Gastroesophageal sphincter (tissue), 3 donors: ENCODE data around the gene FMO1.

Experiments used
- POLR2A ChIP-seq, 2 donors: fragments of 450-650 bp; IDR thresholded peaks; one replicate each; pipeline ENCODE4 v1.6.1; 2017; ENCODE audit warnings: antibody characterized with exemption in 2 of 2, mild to moderate bottlenecking in 2 of 2, moderate library complexity in 1 of 2
- TF ChIP-seq, protein P1 (sequence below), 4 experiments: fragments of 200-600 bp in 2 of 4; fragments of 450-650 bp in 2 of 4; sonication (generic) in 1 of 4; IDR thresholded peaks; one replicate each; pipeline ENCODE4 v1.5.1; 2017 to 2019; ENCODE audit warnings: antibody characterized with exemption in 4 of 4, mild to moderate bottlenecking in 2 of 4, moderate library complexity in 2 of 4

DNA sequence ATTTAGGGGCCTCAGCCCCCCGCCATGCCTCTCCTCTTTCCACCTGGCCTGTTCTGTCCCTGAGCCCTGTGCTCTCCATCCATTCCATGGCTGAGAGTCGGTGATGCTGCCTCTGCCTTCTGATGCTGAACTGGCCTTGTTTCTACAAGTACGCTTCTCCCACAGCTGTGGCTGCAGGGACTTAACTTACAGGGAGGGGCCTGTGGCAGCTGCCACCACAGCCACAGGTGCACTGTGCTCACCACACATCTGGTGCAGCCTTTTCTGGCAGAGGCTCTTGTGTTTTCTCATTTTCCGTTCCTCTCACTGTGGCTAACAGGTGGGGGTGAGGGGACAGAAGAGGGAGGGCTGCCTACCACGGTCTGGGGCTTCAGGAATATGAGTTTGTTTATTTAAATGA, 4.2 kb downstream of the FMO1 start:
- TF ChIP-seq, protein P1, sequence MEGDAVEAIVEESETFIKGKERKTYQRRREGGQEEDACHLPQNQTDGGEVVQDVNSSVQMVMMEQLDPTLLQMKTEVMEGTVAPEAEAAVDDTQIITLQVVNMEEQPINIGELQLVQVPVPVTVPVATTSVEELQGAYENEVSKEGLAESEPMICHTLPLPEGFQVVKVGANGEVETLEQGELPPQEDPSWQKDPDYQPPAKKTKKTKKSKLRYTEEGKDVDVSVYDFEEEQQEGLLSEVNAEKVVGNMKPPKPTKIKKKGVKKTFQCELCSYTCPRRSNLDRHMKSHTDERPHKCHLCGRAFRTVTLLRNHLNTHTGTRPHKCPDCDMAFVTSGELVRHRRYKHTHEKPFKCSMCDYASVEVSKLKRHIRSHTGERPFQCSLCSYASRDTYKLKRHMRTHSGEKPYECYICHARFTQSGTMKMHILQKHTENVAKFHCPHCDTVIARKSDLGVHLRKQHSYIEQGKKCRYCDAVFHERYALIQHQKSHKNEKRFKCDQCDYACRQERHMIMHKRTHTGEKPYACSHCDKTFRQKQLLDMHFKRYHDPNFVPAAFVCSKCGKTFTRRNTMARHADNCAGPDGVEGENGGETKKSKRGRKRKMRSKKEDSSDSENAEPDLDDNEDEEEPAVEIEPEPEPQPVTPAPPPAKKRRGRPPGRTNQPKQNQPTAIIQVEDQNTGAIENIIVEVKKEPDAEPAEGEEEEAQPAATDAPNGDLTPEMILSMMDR (IDR thresholded peaks at IDR 0.05) = no peak
- no peak for TF ChIP-seq POLR2A (IDR thresholded peaks at IDR 0.05)
